ENCODE measurements around the gene CELSR3.
A peak's percentile ranks its signal among the peaks of the same experiment; 100 is the strongest.

CELSR3 gene

GRCh38 chr3:48661501-48662144 lies 1.1 kb downstream of the CELSR3 start:
- no peak for DNase-seq

DNA sequence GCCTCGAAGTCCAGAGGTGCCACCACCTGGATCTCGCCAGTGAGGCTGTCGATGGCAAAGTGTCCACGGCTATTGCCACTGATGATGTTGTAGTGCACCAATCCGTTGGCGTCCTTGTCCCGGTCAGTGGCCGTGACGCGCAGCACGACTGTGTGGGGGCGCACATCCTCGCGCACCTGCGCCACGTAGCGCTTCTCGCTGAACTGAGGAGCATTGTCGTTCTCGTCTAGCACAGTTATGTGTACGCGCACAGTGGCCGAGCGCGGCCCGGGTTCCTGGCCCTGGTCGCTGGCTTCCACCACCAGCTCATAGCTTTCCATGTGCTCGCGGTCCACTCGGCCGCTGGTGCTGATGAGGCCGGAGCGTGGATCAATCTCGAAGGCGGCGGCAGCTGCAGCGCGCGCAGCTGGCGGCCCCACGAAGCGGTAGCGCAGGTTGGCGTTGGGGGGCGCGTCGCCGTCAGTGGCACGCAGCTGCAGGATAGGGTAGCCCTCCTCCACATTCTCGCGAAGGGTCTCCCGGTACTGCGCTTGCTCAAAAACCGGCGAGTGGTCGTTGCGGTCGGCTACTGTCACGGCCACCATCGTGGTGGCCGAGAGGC lies 1.8 kb downstream of the CELSR3 start:
- no peak for DNase-seq

DNA sequence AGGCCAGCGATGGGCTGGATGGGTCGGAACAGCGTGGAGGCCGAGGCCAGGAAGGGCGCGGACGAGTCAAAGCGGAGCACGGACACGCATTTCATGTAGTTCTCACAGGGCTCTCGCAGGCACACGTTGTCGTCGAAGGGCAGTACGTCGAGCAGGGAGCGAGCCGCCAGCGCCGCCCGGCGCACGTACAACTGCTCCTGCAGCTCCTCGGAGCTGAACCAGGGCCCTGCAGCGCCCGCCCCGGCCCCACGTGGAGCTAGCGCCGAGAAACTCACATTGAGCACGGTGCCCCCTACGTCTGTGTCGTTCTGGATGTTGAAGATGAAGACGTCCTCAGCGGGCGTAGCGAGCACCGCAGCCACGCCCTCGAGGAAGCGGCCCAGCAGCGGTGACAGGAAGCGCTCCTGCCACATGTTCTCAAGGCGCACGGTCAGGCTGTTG lies 5.8 kb downstream of the CELSR3 start:
- no peak for DNase-seq

DNA sequence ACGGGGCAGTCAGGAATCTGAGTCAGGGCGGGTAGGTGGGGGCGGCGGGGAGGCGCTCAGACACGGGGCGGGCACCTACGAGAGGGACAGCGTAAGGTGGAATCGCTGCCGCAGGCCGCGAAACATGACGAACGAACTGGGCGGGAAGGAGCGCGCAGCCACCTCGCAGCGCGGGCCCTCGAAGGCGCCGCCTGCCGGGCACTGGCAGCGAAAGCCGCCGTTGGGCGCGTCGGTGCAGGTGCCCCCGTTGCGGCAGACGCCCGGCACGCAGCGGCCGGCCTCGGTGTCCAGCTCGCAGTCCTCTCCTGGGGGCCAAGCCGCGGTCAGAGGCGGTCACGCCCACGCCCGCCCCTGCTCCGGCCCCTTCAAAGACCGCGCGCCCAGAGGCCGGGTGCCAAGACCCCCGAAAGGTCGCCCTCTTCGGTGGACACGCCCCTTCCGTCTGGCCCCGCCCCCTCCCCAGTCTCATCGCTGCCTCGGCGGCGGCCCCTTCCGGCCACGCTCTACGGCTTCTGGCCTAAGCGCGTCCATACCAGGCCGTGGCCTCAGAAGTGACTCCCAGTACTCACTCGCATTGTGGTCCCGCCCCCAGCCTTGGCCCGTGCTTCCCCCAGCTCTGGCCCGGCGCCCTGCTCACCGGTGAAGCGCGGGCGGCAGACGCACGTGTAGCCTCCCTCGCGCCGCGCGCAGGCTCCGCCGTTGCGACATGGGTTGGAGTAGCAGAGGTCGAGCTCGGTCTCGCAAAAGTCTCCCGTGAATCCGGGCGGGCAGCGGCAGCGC lies 6.4 kb downstream of the CELSR3 start:
- no peak for DNase-seq

GRCh38 chr3:48655606-48656005 lies 7.1 kb downstream of the CELSR3 start:
- no peak for DNase-seq

GRCh38 chr3:48655063-48655462 lies 7.6 kb downstream of the CELSR3 start:
- DNase-seq: no peak

GRCh38 chr3:48652923-48653715 lies 9.6 kb downstream of the CELSR3 start:
- no peak for DNase-seq

DNA sequence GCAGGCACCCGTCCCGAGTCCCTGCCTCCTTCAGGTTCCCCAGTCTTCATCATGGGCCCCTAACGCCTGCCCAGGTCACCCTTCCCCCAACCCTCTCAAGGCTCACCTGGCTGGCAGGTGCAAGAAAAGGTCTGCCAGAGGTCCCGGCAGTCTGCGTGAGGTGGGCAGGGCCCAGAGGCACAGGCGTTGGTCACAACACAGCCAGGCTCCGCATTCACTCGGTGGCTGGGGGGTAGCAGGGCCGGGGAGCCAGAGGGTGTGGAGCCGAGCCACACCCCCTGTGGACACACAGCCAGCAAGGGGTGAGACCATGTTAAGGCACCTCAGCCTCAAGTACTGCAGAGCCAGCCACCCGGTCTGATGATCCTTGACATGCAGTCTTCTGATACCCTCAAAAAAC lies 10.9 kb downstream of the CELSR3 start:
- DNase-seq: no peak

DNA sequence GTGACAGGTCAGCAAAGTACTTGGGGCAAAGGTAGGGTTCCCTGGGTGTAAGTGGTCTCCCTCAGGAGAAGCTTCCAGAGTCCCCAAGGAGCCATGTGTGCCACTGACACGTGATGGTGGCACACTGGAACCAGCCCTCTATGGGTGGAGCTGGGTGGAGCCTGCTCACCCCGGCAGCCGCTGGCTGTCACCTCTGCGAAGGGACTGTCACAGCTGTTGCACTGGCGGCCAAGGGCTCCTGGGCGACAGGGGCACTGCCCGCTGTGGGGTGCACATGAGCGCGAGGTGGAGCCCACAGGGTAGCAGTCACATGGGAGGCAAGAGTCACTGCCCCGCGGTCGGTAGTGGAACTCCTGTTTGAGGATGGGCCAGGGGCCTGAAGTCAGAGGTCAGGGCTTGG lies 12.0 kb downstream of the CELSR3 start:
- DNase-seq: no peak

DNA sequence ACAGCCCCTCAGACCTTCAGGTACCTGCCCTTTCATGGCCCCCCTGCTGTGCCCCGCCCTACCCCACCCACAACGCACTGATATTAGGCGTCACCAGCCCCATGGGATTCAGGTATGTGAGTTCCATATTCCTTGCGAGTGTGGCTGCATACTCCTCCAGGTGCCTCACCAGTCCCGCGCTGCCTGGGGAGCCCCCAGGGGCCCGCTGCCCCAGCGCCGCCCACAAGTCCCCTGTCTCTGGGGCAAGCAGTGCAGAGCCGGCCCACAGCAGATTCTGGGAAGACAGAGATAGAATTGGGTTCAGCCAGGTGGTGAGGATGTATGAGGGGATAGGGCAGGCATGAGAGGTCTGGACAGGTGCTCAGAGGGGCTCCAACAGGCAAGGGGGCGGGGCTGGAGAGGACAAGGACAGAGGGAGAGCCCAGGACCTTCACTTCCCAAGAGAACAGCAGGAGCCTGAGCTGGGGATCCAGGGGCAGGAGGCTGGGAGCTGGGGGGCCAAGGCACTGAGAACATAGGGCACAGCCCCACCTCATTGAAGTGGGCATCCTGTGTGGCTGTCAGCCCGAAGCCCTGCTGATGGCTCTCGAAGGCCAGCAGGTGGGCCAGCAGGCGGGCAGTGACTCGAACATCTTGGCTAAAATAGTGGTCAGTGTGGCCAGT lies 14.4 kb downstream of the CELSR3 start:
- no peak for DNase-seq

DNA sequence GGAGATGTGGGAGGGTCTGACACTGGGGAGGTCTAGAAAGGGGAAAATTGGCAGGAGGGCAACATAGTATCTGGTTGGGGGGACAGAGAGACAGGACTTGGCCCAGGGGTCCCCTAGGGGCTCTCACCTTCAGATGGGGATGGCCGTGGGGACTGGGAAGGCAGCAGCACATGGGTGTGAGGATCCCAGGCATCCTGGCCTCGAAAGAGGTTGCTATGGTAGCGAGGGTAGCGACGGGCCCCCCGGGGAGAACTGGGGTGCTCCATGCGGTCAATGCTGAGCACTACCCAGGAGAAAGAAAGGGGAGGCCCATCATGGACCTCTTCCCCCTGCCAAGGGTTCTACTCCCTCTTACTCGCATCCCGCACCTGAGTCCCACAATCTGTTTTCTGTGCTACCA lies 15.0 kb downstream of the CELSR3 start:
- DNase-seq: no peak

DNA sequence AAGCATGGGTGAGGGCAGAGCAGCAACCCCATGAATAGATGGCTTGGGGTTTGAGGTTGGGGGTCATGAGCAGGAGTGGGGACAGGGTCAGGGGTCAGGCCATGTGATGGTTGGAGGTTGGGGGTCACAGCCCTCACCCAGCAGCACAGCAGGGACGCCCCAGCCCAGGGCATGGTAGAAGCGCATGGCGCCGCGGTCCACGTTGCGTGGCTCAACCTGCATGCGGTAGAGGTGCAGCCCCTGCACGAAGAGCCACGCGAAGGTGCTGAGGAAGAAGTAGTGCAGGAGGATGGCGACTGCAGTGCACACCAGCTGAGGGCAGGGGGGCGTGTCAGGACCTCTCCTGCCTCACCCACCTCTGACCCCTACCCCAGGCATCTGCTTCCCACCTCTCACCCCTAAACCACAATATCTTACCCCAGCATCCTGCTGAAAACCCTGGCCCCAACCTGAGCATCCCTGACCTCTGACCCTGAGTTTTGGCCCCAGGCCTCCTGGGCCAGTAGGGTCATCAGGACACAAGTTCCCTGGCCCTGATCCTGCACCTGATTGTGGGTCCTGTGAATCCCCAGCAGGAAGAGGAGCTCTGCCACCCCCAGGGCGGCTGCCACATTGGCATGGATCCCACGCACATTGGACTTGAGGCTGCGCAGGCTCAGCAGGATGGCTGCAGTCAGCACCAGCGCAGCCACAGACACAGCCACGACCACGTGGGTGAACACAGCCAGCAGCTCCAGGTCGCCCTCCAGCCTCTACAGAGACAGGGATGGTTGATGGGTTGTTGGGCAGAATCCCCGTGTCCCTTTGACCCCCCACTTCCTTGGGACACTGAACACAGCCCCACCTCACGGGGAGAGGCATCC lies 17.6 kb downstream of the CELSR3 start:
- no peak for DNase-seq

GRCh38 chr3:48642605-48643004 lies 20.1 kb downstream of the CELSR3 start:
- no peak for DNase-seq

DNA sequence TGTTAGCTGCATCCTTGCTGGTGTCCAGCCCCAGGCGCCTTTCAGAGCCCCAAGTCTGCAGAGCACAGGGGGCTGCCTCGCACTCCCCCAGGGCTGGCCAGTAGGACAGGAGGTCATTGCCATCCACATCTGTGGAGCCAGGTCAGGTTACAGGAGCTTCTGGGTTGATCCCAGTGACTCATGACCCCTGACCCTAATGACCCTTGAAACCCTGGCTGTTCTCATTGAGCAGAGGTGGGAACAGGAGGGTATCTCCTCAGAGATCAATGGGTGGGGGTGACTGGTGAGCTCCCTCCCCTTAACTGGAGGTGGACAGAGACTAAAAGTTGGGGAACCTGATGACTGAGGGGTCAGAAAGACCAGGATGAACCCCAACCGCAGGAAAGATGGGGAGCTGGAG lies 21.3 kb downstream of the CELSR3 start:
- no peak for DNase-seq

- DNase-seq: no peak
Measured at GRCh38 chr3:48639944-48640606, 22.6 kb downstream of the CELSR3 start.

- DNase-seq: no peak
Measured at GRCh38 chr3:48637305-48637704, 25.4 kb downstream of the CELSR3 start.

GRCh38 chr3:48636149-48636655 lies 26.5 kb downstream of the CELSR3 start:
- DNase-seq: no peak

DNA sequence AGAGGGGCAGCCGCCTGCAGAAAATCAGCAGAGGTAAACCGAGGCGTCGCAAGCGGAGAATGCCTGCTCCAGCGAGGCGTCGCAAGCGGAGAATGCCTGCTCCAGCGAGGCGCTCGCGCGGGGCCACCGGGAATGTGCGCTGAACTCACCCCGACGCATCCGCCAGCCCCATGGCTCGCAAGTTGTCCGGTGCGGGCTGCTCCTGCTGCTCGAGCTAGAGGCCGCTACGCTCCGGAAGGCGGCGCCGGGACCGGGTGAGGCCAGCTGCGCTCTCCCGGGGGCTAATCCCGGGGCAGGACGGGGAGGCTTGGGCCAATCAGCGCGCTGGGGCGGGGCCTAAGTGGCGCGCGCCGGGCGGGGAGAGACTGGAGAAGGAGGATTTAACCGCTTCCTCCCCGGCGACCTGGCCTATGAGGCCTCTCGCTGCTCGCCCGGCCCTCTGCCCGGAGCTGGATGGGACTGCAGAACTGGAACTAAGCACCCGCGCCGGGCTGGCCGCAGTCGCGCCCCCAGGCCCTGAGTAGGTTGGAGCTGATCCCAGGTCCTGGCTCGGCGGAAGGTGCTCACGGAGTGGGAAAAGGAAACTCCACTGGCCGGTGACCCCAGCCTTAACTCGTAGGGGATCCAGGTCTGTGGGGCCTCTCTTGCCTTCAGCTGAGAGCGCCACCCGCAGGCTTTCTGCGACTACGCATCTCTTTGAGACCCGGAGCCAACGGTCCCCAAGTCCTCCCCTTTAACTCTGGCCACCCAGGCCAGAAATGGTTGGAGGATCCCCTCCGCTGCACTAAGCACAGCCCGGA lies 27.3 kb downstream of the CELSR3 start, which contains the start of gene SLC26A6:
Gene SLC26A6 (minus strand): TSS at position 240 of the 800 bp plus-strand sequence. CDS start 68 bp downstream, at position 172.
- peak; percentile 49 to 88 for DNase-seq

DNA sequence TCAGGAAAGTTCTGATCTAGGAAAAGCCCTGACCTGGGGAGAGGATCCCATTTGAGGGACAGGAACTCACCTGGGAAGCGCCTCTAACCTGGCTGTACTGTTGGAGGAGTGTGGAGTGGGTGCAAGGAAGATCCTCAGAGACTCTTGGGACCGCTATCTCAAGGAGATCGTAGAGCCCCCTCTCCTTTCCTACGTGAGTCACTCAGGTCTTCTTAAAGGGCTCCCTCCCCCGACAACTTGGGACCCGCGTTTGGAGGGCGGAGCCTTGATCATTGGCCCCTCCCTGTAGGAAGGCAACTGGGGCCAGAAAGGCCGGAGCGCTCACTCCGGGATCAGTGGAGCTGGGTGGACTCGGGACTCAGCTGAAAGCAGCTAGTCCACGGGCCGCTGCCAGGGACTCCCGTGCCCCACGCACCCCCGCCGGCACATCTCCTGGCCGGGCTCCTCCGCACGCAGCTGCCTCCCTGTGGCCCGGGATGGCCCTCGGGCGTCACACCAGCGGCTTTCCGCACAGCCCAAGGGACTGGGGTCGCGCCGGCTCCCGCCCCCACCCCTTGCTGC lies 27.9 kb downstream of the CELSR3 start:
- peak in 1 of 2 experiments; percentile 19 for DNase-seq

- no peak for DNase-seq
Measured at GRCh38 chr3:48633743-48634142, 28.9 kb downstream of the CELSR3 start.
